HG03558 (cell line): ENCODE data around the gene CCR1.
"Not testable (repeated sequence)": the region's sequence is repeated elsewhere in the genome, so short reads cannot be mapped to it uniquely, and the experiment has no call there.

ENCODE experiments used
- ATAC-seq: cut with Tn5 transposase; IDR thresholded peaks from one replicate; pipeline ENCODE4 v1.9.1; 2021; ENCODE audit warnings: moderate number of reproducible peaks; ENCODE audit not compliant: unreplicated experiment; ENCODE audit errors: extremely low read depth

Gene CCR1

GRCh38 chr3:46184469-46184868 is 23.6 kb downstream of the CCR1 start:
- ATAC-seq = no peak

- no peak for ATAC-seq
These were observed 24.8 kb downstream of the CCR1 start for GRCh38 chr3:46183330-46183729.

GRCh38 chr3:46168583-46169345 is 39.3 kb downstream of the CCR1 start:
- no peak for ATAC-seq

GRCh38 chr3:46163556-46164041 is 44.5 kb downstream of the CCR1 start:
- ATAC-seq = no peak

GRCh38 chr3:46162975-46163555 is 45.0 kb downstream of the CCR1 start:
- ATAC-seq = no peak

GRCh38 chr3:46157685-46158084 is 50.4 kb downstream of the CCR1 start:
- ATAC-seq = not testable (repeated sequence)

GRCh38 chr3:46154311-46154710 is 53.8 kb downstream of the CCR1 start:
- ATAC-seq = no peak
